GM12878 (cell line): ENCODE measurements around the gene COA1. TPM values are rescaled to one million over a fixed set of nuclear protein-coding genes. Genes with fewer than 3 reads are reported as not detected.

Experiments used
- ATAC-seq: fragments of 200-7000 bp; cut with Tn5 transposase; 3 replicates; pipeline ENCODE4 v1.9.1; 2020; ENCODE audit warnings: mild to moderate bottlenecking, moderate library complexity
- BruUV-seq: library from RNA; stranded (reverse); fragments of 400-500 nt; replicated peaks from 2 replicates; lab custom pipeline; 2021; lab: Mats Ljungman, UMichigan
- CTCF ChIA-PET: fragments of 300-600 bp; sonication (Branson Sonifier 250); formaldehyde crosslinking; extraction: SDS; loops from one replicate; lab custom pipeline; 2021; ENCODE audit warnings: inconsistent platforms; lab: Yijun Ruan, JAX
- POLR2A ChIA-PET: fragments of 350-600 bp; formaldehyde crosslinking; extraction: SDS; loops from one replicate; lab custom pipeline; 2021; ENCODE audit warnings: inconsistent platforms; lab: Charles Lee
- RAD21 ChIA-PET: fragments of 300-600 bp; sonication (Branson Sonifier 250); formaldehyde crosslinking; loops from one replicate; lab custom pipeline; 2023; ENCODE audit warnings: antibody characterized with exemption; ENCODE audit not compliant: unreplicated experiment; lab: Charles Lee
- SMC1A ChIA-PET: fragments of 300-600 bp; sonication (Branson Sonifier 250); formaldehyde crosslinking; loops from one replicate; lab custom pipeline; 2023; ENCODE audit not compliant: unreplicated experiment, uncharacterized antibody; lab: Charles Lee
- DNase-seq: peaks from one replicate; pipeline ENCODE4 v3.0.0-alpha.2; 2011; ENCODE audit warnings: low read depth, low spot score
- FAIRE-seq: peaks from 3 replicates; lab custom pipeline; 2011; peaks lifted over from hg19 to GRCh38; lab: Jason Lieb, UNC
- H2AFZ ChIP-seq: 2 replicates; pipeline ENCODE4 v1.6.0; 2011; ENCODE audit warnings: low read depth, low read length, control low read depth; ENCODE audit not compliant: control insufficient read depth
- H3K27ac ChIP-seq: 2 replicates; pipeline ENCODE4 v1.5.1; 2011; ENCODE audit warnings: control low read depth; ENCODE audit not compliant: control insufficient read depth, insufficient read depth
- H3K27me3 ChIP-seq, 2 experiments: replicated peaks in 1 of 2; 2 replicates each; pipeline versions ENCODE4 v1.6.0 to v1.6.1; 2011; ENCODE audit warnings: low read length in 1 of 2; ENCODE audit not compliant: control insufficient read depth in 2 of 2, insufficient read depth in 2 of 2
- H3K36me3 ChIP-seq, 2 experiments: 2 replicates each; pipeline ENCODE4 v1.5.1; 2011; ENCODE audit warnings: low read length in 1 of 2; ENCODE audit not compliant: control insufficient read depth in 2 of 2, insufficient read depth in 2 of 2
- H3K4me1 ChIP-seq: 2 replicates; pipeline ENCODE4 v1.6.1; 2011; ENCODE audit warnings: mild to moderate bottlenecking, low read length, moderate library complexity, mixed read lengths; ENCODE audit not compliant: control insufficient read depth, insufficient read depth
- H3K4me2 ChIP-seq: 2 replicates; pipeline ENCODE4 v1.6.0; 2011; ENCODE audit warnings: control low read depth; ENCODE audit not compliant: control insufficient read depth, insufficient read depth
- H3K4me3 ChIP-seq: fragments of 200-600 bp; sonication (generic); 2 replicates; pipeline ENCODE4 v1.5.1; 2016
- H3K79me2 ChIP-seq: 2 replicates; pipeline ENCODE4 v1.6.0; 2011; ENCODE audit warnings: low read length; ENCODE audit not compliant: control insufficient read depth, insufficient read depth
- H3K9ac ChIP-seq: 2 replicates; pipeline ENCODE4 v1.8.0; 2011; ENCODE audit warnings: low read length, control low read depth, mixed read lengths; ENCODE audit not compliant: control insufficient read depth, insufficient read depth
- H3K9me3 ChIP-seq: replicated peaks from 3 replicates; pipeline ENCODE4 v1.5.1; 2011; ENCODE audit warnings: mild to moderate bottlenecking, low read length; ENCODE audit not compliant: control insufficient read depth, insufficient read depth
- H4K20me1 ChIP-seq: 2 replicates; pipeline ENCODE4 v1.6.0; 2011; ENCODE audit not compliant: control insufficient read depth, insufficient read depth
- BHLHE40 ChIP-seq, 2 experiments: fragments of 450-650 bp in 1 of 2; IDR thresholded peaks; 2 replicates each; pipeline ENCODE4 v1.6.1; 2011 to 2017; ENCODE audit warnings: low read depth in 2 of 2, borderline replicate concordance in 1 of 2, improper control_type of control experiment in 1 of 2, low read length in 1 of 2, mild to moderate bottlenecking in 1 of 2
- NFYB ChIP-seq: IDR thresholded peaks from 2 replicates; pipeline ENCODE4 v1.6.1; 2011; ENCODE audit warnings: low read depth, mild to moderate bottlenecking, low read length, improper control_type of control experiment, moderate library complexity; ENCODE audit not compliant: insufficient read depth
- NKRF ChIP-seq: fragments of 450-650 bp; conservative IDR thresholded peaks from 2 replicates; pipeline ENCODE4 v1.6.1; 2017; ENCODE audit warnings: mild to moderate bottlenecking, moderate library complexity
- NR2C1 ChIP-seq: fragments of 450-650 bp; IDR thresholded peaks from 2 replicates; pipeline ENCODE4 v1.6.1; 2017; ENCODE audit warnings: antibody characterized with exemption, mild to moderate bottlenecking, moderate library complexity
- PRDM15 ChIP-seq: fragments of 450-650 bp; formaldehyde crosslinking; IDR thresholded peaks from 2 replicates; pipeline ENCODE4 v1.4.0; 2020; ENCODE audit warnings: mild to moderate bottlenecking, moderate library complexity
- RELB ChIP-seq: fragments of 450-650 bp; IDR thresholded peaks from 2 replicates; pipeline ENCODE4 v1.6.1; 2017; ENCODE audit warnings: low read depth, mild to moderate bottlenecking, moderate library complexity
- SMARCA5 ChIP-seq: fragments of 450-650 bp; IDR thresholded peaks from 2 replicates; pipeline ENCODE4 v1.6.1; 2017; ENCODE audit warnings: mild to moderate bottlenecking
- TAF1 ChIP-seq: IDR thresholded peaks from 2 replicates; pipeline ENCODE4 v1.6.1; 2011; ENCODE audit warnings: mild to moderate bottlenecking, low read depth, low read length, borderline replicate concordance
- TCF3 ChIP-seq: IDR thresholded peaks from 2 replicates; pipeline ENCODE4 v1.6.1; 2012; ENCODE audit warnings: low read depth, mild to moderate bottlenecking, low read length, borderline replicate concordance; ENCODE audit not compliant: insufficient read depth
- ZNF687 ChIP-seq: fragments of 450-650 bp; IDR thresholded peaks from 2 replicates; pipeline ENCODE4 v1.6.1; 2017; ENCODE audit warnings: mild to moderate bottlenecking, moderate library complexity
- WGBS: methylation state at CpG from one replicate; pipeline ENCODE4 v1.1.6; 2016; ENCODE audit warnings: low lambda C conversion rate; ENCODE audit not compliant: insufficient replicate concordance, insufficient coverage; ENCODE audit errors: missing lambda C conversion rate; 5-methylcytosine and 5-hydroxymethylcytosine counted together
- in situ Hi-C: fragments of 300-500 bp; cut with MboI; formaldehyde crosslinking; loops from 9 replicates; pipeline ENCODE4 v1.14.3; 2018; ENCODE audit warnings: mixed read lengths
- intact Hi-C: fragments of 100-400 bp; cut with micrococcal nuclease; formaldehyde crosslinking; loops from one replicate; pipeline ENCODE4 v1.14.2; 2022; ENCODE audit not compliant: unreplicated experiment
- polyA plus RNA-seq, 11 experiments: library from polyadenylated mRNA; depleted of rRNA in 4 of 11; unstranded in 6 of 11; stranded (reverse) in 5 of 11; fragments of >200 nt; fragmentation: Nextera tagmentation in 4 of 11; fragmentation: Illumina TruSeq in 1 of 11; extraction: Ambion mirVana in 4 of 11; extraction: Trizol in 1 of 11; gene quantifications; 1 replicate in 1 of 11; 2 replicates in 10 of 11; pipeline versions ENCODE4 v1.2.1 to v1.2.3, GENCODE V29; 2011 to 2016; ENCODE audit warnings: inconsistent platforms in 2 of 11, missing spikeins in 2 of 11, low read depth in 1 of 11
- total RNA-seq, 4 experiments: library from RNA; depleted of rRNA in 3 of 4; stranded (reverse); fragments of >200 nt in 3 of 4; fragmentation: Illumina TruSeq in 1 of 4; extraction: Trizol in 1 of 4; gene quantifications; 2 replicates each; pipeline versions ENCODE4 v1.2.1 to v1.2.3, GENCODE V29; 2013 to 2021

The COA1 gene
- total and polyA plus RNA-seq, 10 of the 15 experiments (the other 5 are each of a cell fraction or from before 2014, with no cell fraction given), result 83.1 to 258 (median 111) TPM

GRCh38 chr7:43754596-43754995 is 25.3 kb upstream of the COA1 start (continued):
- TF ChIP-seq PRDM15 (no peak), NFYB (no peak), TAF1 (no peak)

GRCh38 chr7:43753843-43754242 is 24.5 kb upstream of the COA1 start:
- Histone ChIP-seq H2AFZ (no peak overlapping the region), H3K27ac (no peak overlapping the region), H3K4me1 (peaks cover 41% of the 10 kb centered on the region), H3K36me3 (no peaks in the 10 kb centered on the region), H3K4me3 (no peak overlapping the region), H3K27me3 (no peaks in the 10 kb centered on the region), H3K9me3 (peaks cover 4% of the 10 kb centered on the region; the same call in 2 of the 3 replicates), H4K20me1 (no peaks in the 10 kb centered on the region), H3K79me2 (peaks cover 2% of the 10 kb centered on the region), H3K4me2 (no peak overlapping the region), H3K9ac (no peak overlapping the region)
- FAIRE-seq, result no peak
- ChIA-PET POLR2A (interaction anchor here (0.6 to 1.1 kb wide), 2 partner anchors 16 to 36 kb away, joined by 4 to 6 read pairs; no protein-coding TSS in a partner anchor), RAD21 (interaction anchor here (0.6 to 1.4 kb wide), 3 partner anchors 10 to 299 kb away, joined by 3 to 5 read pairs (median 3); partner anchors contain the start of gene COA1), SMC1A (interaction anchor here (1.4 kb wide), 1 partner anchor 81 kb away, joined by 3 read pairs; no protein-coding TSS in a partner anchor), CTCF (no interaction called here)
- WGBS, result 92% methylated on average over 3 of the region's 3 CpGs
- no TSS peak for BruUV-seq
- no peak for ATAC-seq
- in situ Hi-C loops (no loop called here), intact Hi-C loops (no loop called here)
- DNase-seq, result no peak
- TF ChIP-seq NR2C1, result no peak
- TF ChIP-seq NKRF, result no peak
- no peak for TF ChIP-seq ZNF687
- TF ChIP-seq RELB, result no peak
- no peak for TF ChIP-seq TCF3
- no peak for TF ChIP-seq BHLHE40 (IDR thresholded peaks at IDR 0.05; ENCODE audit: borderline replicate concordance in 1 of 2, low read depth in 2 of 2, low read length in 1 of 2)
- no peak for TF ChIP-seq SMARCA5
